GM23338 (cell line): Measurements from ENCODE around the gene TSPEAR. TPM values are rescaled to one million over a fixed set of nuclear protein-coding genes. Genes with fewer than 3 reads are reported as not detected.
A peak's percentile ranks its signal among the peaks of the same experiment; 100 is the strongest.

ENCODE experiments used
- ATAC-seq: fragments of 200-7000 bp; cut with Tn5 transposase; 3 replicates; pipeline ENCODE4 v1.9.1; 2020
- DNase-seq: peaks from one replicate; pipeline ENCODE4 v3.0.0-alpha.2; 2015; ENCODE audit warnings: low spot score
- H2AFZ ChIP-seq: fragments of 200-600 bp; sonication (generic); 2 replicates; pipeline ENCODE4 v1.8.0; 2016; ENCODE audit warnings: antibody characterized with exemption, mild to moderate bottlenecking, moderate library complexity
- H3F3A ChIP-seq: fragments of 200-600 bp; sonication (generic); replicated peaks from 2 replicates; pipeline ENCODE4 v1.8.0; 2017; ENCODE audit warnings: antibody characterized with exemption, mixed run types, low read depth
- H3K27ac ChIP-seq: fragments of 200-600 bp; sonication (generic); 2 replicates; pipeline ENCODE4 v1.6.1; 2016; ENCODE audit warnings: low read depth
- H3K27me3 ChIP-seq: fragments of 200-600 bp; sonication (generic); 2 replicates; pipeline ENCODE4 v1.8.0; 2016; ENCODE audit warnings: mild to moderate bottlenecking, mixed run types, moderate library complexity; ENCODE audit not compliant: insufficient read depth
- H3K36me3 ChIP-seq: fragments of 200-600 bp; sonication (generic); 2 replicates; pipeline ENCODE4 v1.8.0; 2016; ENCODE audit warnings: mild to moderate bottlenecking; ENCODE audit not compliant: insufficient read depth
- H3K4me1 ChIP-seq: fragments of 200-600 bp; sonication (generic); 2 replicates; pipeline ENCODE4 v1.8.0; 2016; ENCODE audit warnings: mild to moderate bottlenecking, moderate library complexity; ENCODE audit not compliant: insufficient read depth
- H3K4me2 ChIP-seq: fragments of 200-600 bp; sonication (generic); 2 replicates; pipeline ENCODE4 v1.7.1; 2017; ENCODE audit warnings: mixed run types
- H3K4me3 ChIP-seq: fragments of 200-600 bp; sonication (generic); 2 replicates; pipeline ENCODE4 v1.6.1; 2016; ENCODE audit warnings: mixed run types
- H3K79me2 ChIP-seq: fragments of 200-600 bp; sonication (generic); replicated peaks from 2 replicates; pipeline ENCODE4 v1.8.0; 2017; ENCODE audit warnings: mild to moderate bottlenecking; ENCODE audit not compliant: insufficient read depth
- H3K9me2 ChIP-seq: fragments of 200-600 bp; sonication (generic); 2 replicates; pipeline ENCODE4 v1.8.0; 2017; ENCODE audit not compliant: insufficient read depth
- H4K20me1 ChIP-seq: fragments of 200-600 bp; sonication (generic); replicated peaks from 2 replicates; pipeline ENCODE4 v1.8.0; 2017; ENCODE audit warnings: mild to moderate bottlenecking; ENCODE audit not compliant: insufficient read depth
- H3K27ac Mint-ChIP-seq: 2 replicates; pipeline ENCODE4 v1.8.0; 2020; ENCODE audit warnings: inconsistent platforms, mild to moderate bottlenecking, moderate library complexity, mixed read lengths
- H3K27me3 Mint-ChIP-seq: 3 replicates; pipeline ENCODE4 v1.8.0; 2022; ENCODE audit warnings: low read depth, mild to moderate bottlenecking, moderate library complexity, mixed read lengths, inconsistent platforms; ENCODE audit not compliant: insufficient read depth, poor library complexity
- H3K36me3 Mint-ChIP-seq: 3 replicates; pipeline ENCODE4 v1.8.0; 2021; ENCODE audit warnings: low read depth, mild to moderate bottlenecking, inconsistent platforms, moderate library complexity, mixed read lengths
- H3K4me1 Mint-ChIP-seq: 3 replicates; pipeline ENCODE4 v1.8.0; 2020; ENCODE audit warnings: mild to moderate bottlenecking, inconsistent platforms, mixed read lengths
- H3K4me3 Mint-ChIP-seq: 3 replicates; pipeline ENCODE4 v1.8.0; 2021; ENCODE audit warnings: moderate library complexity, mild to moderate bottlenecking, inconsistent platforms, mixed read lengths
- H3K9me3 Mint-ChIP-seq: 3 replicates; pipeline ENCODE4 v1.8.0; 2020; ENCODE audit warnings: moderate library complexity, mild to moderate bottlenecking, inconsistent platforms, mixed read lengths
- CREB1 ChIP-seq: fragments of 250-450 bp; sonication (Bioruptor Pico); IDR thresholded peaks from 2 replicates; pipeline ENCODE4 v1.5.0; 2020; ENCODE audit warnings: low read depth, mild to moderate bottlenecking, moderate library complexity
- ETS1 ChIP-seq: IDR thresholded peaks from 2 replicates; pipeline ENCODE4 v1.6.1; 2016; ENCODE audit warnings: antibody characterized with exemption
- EZH2 ChIP-seq: fragments of 200-600 bp; sonication (generic); IDR thresholded peaks from one replicate; pipeline ENCODE4 v1.8.0; 2017; ENCODE audit warnings: antibody characterized with exemption, mild to moderate bottlenecking, low read depth; ENCODE audit not compliant: unreplicated experiment
- EZH2phosphoT487 ChIP-seq: fragments of 200-600 bp; sonication (generic); IDR thresholded peaks from one replicate; pipeline ENCODE4 v1.8.1; 2018; ENCODE audit warnings: antibody characterized with exemption; ENCODE audit not compliant: unreplicated experiment
- JUNB ChIP-seq: IDR thresholded peaks from one replicate; pipeline ENCODE4 v1.6.1; 2016; ENCODE audit warnings: antibody characterized with exemption; ENCODE audit not compliant: unreplicated experiment
- NANOG ChIP-seq: IDR thresholded peaks from 2 replicates; pipeline ENCODE4 v1.6.1; 2016; ENCODE audit warnings: antibody characterized with exemption, borderline replicate concordance
- REST ChIP-seq: IDR thresholded peaks from one replicate; pipeline ENCODE4 v1.6.1; 2018; ENCODE audit warnings: antibody characterized with exemption; ENCODE audit not compliant: unreplicated experiment
- polyA plus RNA-seq: library from polyadenylated mRNA; unstranded; fragments of >200 nt; fragmentation: Nextera tagmentation; extraction: Ambion mirVana; gene quantifications from 2 replicates; pipeline ENCODE4 v1.2.1, GENCODE V29; 2016
- total RNA-seq: library from RNA; depleted of rRNA; stranded (reverse); fragments of >200 nt; shearing (Covaris generic); gene quantifications from 2 replicates; pipeline ENCODE4 v1.2.3, GENCODE V29; 2014

TSPEAR gene
- total and polyA plus RNA-seq, 2 experiments from 2014 or later: 0.35 to 0.92 TPM

- H3K27me3 ChIP-seq: peaks cover 66% of the 10 kb centered on the region
Measured at GRCh38 chr21:44706706-44707581, 4.4 kb downstream of the TSPEAR start.

More at GRCh38 chr21:44706706-44707581, 4.4 kb downstream of the TSPEAR start:
- no peaks in the 10 kb centered on the region for H3K9me3 Mint-ChIP-seq
- H3K4me1 Mint-ChIP-seq: peaks cover 72% of the 10 kb centered on the region
- ATAC-seq (peak; percentile 2), DNase-seq (peak; percentile 52)
- peaks cover 31% of the 10 kb centered on the region for H3F3A ChIP-seq
- no peaks in the 10 kb centered on the region for H3K9me2 ChIP-seq
- H3K27me3 Mint-ChIP-seq: peaks cover 69% of the 10 kb centered on the region
- peaks cover 57% of the 10 kb centered on the region for H3K4me1 ChIP-seq
- peak overlapping the region; percentile 47; the same call in 1 of the 2 replicates for H2AFZ ChIP-seq
- H3K27ac ChIP-seq: no peak overlapping the region
- peak overlapping the region; percentile 71 for H3K4me3 ChIP-seq
- H3K4me2 ChIP-seq: peak overlapping the region; percentile 95
- no peaks in the 10 kb centered on the region for H3K36me3 ChIP-seq
- peak; percentile 84 for TF ChIP-seq EZH2
- TF ChIP-seq ETS1: no peak
- TF ChIP-seq CREB1 (CRISPR knock-in tag): no peak
- no peak for TF ChIP-seq NANOG
- TF ChIP-seq EZH2phosphoT487: no peak
- TF ChIP-seq REST: no peak
- no peak for TF ChIP-seq JUNB
- peak overlapping the region; percentile 78 for H3K4me3 Mint-ChIP-seq
- H3K79me2 ChIP-seq: no peaks in the 10 kb centered on the region
- no peaks in the 10 kb centered on the region for H4K20me1 ChIP-seq
- H3K36me3 Mint-ChIP-seq: no peaks in the 10 kb centered on the region
- no peak overlapping the region; the same call in 1 of the 2 replicates for H3K27ac Mint-ChIP-seq
